AG09309 (cell line): ENCODE data around the gene ASGR2.
"Not testable (repeated sequence)": the region's sequence is repeated elsewhere in the genome, so short reads cannot be mapped to it uniquely, and the experiment has no call there.

ENCODE experiments used
- DNase-seq: peaks from one replicate; pipeline ENCODE4 v3.0.0-alpha.2; 2010; ENCODE audit warnings: low read depth
- H3K4me3 ChIP-seq: 2 replicates; pipeline ENCODE4 v1.5.1; 2011; ENCODE audit warnings: mild to moderate bottlenecking, low read depth, low read length, moderate library complexity; ENCODE audit not compliant: control insufficient read depth
- TF ChIP-seq, protein P1 (sequence below): IDR thresholded peaks from 2 replicates; pipeline ENCODE4 v1.5.1; 2011; ENCODE audit warnings: mild to moderate bottlenecking, low read depth, low read length, inconsistent platforms; ENCODE audit not compliant: insufficient read depth, control insufficient read depth; ENCODE audit errors: missing control alignments

ASGR2 gene

DNA sequence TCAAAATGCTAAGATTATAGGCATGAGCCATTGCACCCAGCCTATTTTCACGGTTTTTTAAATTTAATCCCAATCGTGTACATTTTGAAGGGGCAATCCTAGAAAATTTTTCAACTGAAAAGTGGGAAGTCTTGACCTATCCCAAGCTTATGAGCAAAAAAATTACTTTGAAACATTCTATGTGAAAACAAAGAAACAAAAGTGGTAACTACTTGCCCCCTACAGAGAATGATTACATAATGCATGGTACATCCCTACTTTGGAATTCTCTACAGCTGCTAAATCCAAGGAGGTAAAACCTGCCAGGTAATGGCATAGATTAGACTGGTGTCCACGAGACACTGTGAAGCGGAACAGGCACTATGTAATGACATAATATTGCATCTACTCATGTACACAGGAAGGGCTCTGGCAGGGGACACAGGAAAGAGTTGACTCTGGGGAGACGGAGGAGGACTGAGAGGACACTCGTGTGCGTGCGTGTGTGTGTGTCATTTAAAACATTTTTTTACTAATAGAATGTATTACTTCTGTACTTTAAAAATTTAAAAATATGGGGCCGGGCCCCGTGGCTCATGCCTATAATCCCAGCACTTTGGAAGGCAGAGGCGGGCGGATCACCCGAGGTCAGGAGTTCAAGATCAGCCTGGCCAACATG lies 15.7 kb downstream of the ASGR2 start:
- TF ChIP-seq, protein P1, sequence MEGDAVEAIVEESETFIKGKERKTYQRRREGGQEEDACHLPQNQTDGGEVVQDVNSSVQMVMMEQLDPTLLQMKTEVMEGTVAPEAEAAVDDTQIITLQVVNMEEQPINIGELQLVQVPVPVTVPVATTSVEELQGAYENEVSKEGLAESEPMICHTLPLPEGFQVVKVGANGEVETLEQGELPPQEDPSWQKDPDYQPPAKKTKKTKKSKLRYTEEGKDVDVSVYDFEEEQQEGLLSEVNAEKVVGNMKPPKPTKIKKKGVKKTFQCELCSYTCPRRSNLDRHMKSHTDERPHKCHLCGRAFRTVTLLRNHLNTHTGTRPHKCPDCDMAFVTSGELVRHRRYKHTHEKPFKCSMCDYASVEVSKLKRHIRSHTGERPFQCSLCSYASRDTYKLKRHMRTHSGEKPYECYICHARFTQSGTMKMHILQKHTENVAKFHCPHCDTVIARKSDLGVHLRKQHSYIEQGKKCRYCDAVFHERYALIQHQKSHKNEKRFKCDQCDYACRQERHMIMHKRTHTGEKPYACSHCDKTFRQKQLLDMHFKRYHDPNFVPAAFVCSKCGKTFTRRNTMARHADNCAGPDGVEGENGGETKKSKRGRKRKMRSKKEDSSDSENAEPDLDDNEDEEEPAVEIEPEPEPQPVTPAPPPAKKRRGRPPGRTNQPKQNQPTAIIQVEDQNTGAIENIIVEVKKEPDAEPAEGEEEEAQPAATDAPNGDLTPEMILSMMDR, result no peak
- DNase-seq, result no peak
- H3K4me3 ChIP-seq, result no peak overlapping the region

DNA sequence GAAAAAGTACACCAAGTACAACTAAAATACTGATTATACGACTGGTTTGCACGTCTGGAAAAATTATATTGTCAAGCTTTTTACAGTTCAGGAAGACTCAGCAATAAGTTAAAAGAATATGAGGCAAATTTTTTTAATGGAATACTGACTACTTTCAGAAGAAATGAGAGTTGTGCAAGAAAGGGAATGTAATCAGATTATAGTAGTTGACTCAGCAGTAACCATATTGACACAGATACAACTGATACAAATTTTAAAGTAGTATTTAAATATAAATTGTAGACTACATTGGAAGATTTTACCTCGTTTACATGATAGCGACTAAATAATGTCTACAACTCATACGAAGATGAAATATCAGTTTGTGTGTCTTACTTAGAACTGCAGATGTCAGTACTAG lies 16.7 kb downstream of the ASGR2 start:
- DNase-seq, result peak; percentile 8
- H3K4me3 ChIP-seq, result no peak overlapping the region
- TF ChIP-seq, protein P1, result no peak

DNA sequence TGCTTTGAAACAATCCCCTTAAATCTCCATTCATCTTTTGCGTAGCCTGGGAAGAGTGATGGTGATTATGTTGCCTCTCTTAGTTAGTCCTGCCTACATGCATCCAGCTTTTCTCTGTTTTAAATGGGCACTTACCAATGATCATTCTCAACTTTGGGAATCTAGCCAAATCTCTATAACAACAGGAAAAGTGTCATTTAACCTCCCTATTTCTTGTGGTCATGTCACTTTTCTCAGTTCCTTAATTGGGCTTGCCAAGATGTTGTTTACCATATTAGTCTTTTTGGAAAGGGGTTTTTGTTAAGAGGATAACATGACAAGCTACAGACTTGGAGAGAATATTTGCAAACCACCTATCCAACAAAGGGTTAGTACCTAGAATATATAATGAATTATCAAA lies 19.0 kb downstream of the ASGR2 start:
- DNase-seq, result no peak
- TF ChIP-seq, protein P1, result no peak
- no peak overlapping the region for H3K4me3 ChIP-seq

DNA sequence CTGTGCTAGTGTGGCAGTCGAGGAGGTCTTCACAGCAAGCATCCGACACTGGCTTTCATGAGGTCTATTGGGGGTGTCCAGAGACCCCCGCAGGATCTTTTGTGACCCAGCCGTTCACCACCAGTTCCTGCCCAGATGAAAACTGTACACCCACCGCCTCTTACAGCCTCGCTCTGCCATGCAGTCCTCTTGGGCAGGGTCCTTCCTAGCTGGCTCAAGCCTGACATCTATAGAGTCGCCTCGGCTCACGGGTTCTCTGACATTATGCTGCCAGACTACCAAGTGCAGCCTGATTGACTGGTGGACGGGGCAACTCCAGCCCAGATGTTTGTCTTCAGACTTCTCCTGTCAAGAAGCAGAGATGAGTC lies 20.0 kb downstream of the ASGR2 start:
- no peak overlapping the region for H3K4me3 ChIP-seq
- DNase-seq, result no peak
- TF ChIP-seq, protein P1, result no peak

DNA sequence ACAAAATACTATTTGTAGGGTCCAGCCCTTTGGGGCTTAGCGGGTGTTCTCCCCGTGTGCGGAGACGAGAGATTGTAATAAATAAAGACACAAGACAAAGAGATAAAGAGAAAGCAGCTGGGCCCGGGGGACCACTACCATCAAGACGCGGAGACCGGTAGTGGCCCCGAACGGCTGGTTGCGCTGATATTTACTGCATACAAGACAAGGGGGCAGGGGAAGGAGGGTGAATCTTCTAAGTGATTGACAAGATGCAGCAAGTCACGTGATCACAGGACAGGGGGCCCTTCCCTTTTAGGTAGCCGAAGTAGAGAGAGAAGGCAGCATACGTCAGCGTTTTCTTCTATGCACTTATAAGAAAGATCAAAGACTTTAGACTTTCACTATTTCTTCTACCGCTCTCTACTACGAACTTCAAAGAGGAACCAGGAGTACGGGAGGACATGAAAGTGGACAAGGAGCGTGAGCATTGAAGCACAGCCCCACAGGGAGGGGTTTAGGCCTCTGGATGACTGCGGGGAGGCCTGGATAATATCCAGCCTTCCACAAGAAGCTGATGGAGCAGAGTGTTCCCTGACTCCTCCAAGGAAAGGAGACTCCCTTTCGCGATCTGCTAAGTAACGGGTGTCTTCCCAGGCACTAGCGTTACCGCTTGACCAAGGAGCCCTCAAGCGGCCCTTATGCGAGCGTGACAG lies 23.2 kb downstream of the ASGR2 start:
- DNase-seq, H3K4me3 ChIP-seq: not testable (repeated sequence)

DNA sequence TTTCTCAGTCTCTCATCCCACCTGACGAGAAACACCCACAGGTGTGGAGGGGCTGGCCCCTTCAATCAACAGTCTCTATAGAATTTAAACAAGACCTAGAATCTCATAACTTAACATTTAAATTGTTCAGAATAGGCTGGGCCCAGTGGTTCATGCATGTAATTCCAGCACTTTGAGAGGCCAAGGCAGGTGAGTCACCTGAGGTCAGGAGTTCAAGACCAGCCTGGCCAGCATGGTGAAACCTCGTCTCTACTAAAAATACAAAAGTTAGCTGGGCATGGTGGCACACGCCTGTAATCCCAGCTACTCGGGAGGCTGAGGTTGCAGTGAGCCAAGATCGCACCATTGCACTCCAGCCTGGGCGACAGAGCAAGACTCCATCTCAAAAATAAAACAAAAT lies 25.1 kb downstream of the ASGR2 start:
- H3K4me3 ChIP-seq, DNase-seq: not testable (repeated sequence)

DNA sequence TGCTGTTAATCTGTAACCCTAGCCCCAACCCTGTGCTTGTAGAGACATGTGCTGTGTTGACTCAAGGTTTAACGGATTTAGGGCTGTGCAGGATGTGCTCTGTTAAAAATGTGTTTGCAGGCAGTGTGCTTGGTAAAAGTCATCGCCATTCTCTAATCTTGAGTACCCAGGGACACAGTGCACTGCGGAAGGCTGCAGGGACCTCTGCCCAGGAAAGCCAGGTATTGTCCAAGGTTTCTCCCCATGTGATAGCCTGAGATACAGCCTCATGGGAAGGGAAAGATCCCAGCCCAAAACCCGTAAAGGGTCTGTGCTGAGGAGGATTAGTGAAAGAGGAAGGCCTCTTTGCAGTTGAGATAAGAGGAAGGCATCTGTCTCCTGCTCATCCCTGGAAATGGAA lies 26.2 kb downstream of the ASGR2 start:
- DNase-seq, H3K4me3 ChIP-seq: not testable (repeated sequence)

DNA sequence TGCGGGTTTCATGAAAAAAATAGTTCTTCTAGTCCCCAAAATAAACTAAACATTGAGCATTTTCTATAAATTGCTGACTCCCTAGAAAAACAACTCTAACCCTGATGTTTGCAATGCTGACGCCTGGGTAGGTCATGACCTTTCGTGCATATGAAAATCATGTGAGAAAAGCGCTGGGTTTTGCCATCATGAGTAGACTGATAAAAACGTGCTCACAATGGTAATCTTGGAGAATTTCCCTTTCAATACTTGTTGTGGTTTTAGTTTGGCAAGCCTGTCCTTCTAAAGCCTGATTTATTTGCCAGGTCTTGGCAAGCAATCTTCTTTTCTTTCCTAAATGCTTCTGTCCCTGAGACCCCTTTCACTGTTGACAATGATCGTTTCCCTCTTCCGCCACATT lies 30.5 kb downstream of the ASGR2 start:
- TF ChIP-seq, protein P1, result no peak
- H3K4me3 ChIP-seq, result no peak overlapping the region
- DNase-seq, result no peak
